ENCODE measurements around the gene LRRN2. TPM values are rescaled to one million over a fixed set of nuclear protein-coding genes. Genes with fewer than 3 reads are reported as not detected.
A peak's percentile ranks its signal among the peaks of the same experiment; 100 is the strongest.

LRRN2 gene
- total and polyA plus RNA-seq, 2 donors (not counting 1 experiment from before 2014, with no cell fraction given) = not detected

DNA sequence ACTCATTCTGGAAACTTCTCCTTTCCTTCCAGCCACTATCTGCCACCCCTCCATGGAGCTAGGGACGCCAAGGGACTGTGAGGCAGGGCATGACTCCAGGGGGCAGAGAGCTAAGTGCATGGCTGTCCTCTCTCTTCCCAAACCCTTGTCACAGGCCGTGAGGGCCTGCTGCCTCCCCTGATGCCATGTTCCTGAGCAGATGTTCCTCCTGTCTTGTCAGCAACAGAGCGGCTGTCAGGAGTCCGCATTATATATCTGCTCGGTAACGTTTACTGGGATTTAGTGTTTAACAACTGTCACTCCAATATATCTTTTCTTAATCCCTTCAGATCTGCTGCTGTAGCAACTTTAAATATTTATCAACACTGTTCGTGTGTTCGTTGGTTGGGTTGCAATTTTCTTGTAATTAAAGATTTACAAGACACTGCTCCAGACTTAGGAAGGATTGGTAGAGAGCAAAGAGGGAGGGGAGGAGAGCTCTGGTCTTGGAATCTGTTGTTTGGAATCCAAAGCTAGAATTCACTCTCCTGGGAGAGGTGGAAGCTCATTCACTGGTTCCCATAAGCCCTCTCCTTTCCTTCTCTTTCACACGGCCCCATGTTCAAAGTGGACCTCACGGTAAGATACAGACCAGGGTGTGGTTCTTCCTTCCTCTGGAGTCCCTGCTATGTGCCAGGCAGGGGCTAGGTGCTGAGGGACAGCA, 93.1 kb downstream of the LRRN2 start:
- Histone ChIP-seq H3K9ac (ENCODE audit: insufficient read depth, low read length) (no peak overlapping the region), H3K27me3 (ENCODE audit: control insufficient read depth, insufficient read depth, low read length) (no peaks in the 10 kb centered on the region), H3K4me3 (replicated peaks in 1 of 4; ENCODE audit: control extremely low read depth in 1 of 4, insufficient read depth in 1 of 4, low read depth in 3 of 4, low read length in 4 of 4) (no peak overlapping the region), H3K79me2 (ENCODE audit: control insufficient read depth, insufficient read depth, low read length) (no peaks in the 10 kb centered on the region), H3K36me3 (ENCODE audit: control insufficient read depth, insufficient read depth, low read length) (no peaks in the 10 kb centered on the region), H3K9me3 (ENCODE audit: control insufficient read depth, insufficient read depth, low read depth, low read length) (no peaks in the 10 kb centered on the region), H3K4me2 (ENCODE audit: extremely low read depth, insufficient read depth, low read length) (no peak overlapping the region), H3K4me1 (ENCODE audit: control insufficient read depth, extremely low read depth, insufficient read depth, low read length) (peaks cover 7% of the 10 kb centered on the region), H3K27ac (ENCODE audit: insufficient read depth, low read length) (no peak overlapping the region), H2AFZ (ENCODE audit: low read length) (no peak overlapping the region), H4K20me1 (ENCODE audit: control insufficient read depth, extremely low read depth, insufficient read depth, low read length) (no peaks in the 10 kb centered on the region)
- no peak for DNase-seq (ENCODE audit: low read depth in 2 of 2)
- TF ChIP-seq, protein P1, sequence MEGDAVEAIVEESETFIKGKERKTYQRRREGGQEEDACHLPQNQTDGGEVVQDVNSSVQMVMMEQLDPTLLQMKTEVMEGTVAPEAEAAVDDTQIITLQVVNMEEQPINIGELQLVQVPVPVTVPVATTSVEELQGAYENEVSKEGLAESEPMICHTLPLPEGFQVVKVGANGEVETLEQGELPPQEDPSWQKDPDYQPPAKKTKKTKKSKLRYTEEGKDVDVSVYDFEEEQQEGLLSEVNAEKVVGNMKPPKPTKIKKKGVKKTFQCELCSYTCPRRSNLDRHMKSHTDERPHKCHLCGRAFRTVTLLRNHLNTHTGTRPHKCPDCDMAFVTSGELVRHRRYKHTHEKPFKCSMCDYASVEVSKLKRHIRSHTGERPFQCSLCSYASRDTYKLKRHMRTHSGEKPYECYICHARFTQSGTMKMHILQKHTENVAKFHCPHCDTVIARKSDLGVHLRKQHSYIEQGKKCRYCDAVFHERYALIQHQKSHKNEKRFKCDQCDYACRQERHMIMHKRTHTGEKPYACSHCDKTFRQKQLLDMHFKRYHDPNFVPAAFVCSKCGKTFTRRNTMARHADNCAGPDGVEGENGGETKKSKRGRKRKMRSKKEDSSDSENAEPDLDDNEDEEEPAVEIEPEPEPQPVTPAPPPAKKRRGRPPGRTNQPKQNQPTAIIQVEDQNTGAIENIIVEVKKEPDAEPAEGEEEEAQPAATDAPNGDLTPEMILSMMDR (conservative IDR thresholded peaks at IDR 0.05 in 1 of 2, IDR thresholded peaks at IDR 0.05 in 1 of 2; ENCODE audit: low read depth in 1 of 2, low read length in 2 of 2) = no peak
- no peak for TF ChIP-seq EZH2 (IDR thresholded peaks at IDR 0.05; ENCODE audit: low read length, missing control alignments)

DNA sequence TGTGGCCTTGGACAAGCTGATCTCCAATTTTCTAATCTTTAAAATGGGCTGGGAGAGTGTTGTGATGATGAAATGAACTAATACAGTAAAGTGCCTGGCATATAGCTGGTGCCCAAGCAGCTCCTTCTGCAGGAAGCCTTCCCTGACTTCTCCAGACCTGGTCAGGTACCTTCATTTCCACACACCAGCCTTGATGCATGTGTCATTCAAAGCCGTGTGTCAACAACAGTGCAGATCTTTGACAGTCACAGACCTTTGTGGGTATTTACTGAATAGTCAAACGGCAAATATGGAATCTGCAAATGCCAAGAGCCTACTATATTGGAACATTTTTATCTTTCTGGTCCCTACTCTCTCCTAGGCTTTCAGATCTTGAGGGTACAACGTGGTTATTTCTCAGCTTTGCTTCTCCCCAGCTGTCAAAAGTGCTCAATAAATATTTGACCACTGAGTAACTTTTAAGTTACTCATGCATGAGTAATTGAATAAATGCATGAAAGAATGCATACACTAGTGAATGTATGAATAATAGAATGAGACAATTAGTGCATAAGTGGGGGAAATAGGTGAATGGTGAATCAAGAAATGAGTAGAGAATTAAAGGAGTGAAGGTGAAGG, 94.0 kb downstream of the LRRN2 start:
- H3K9me3 ChIP-seq (ENCODE audit: control insufficient read depth, insufficient read depth, low read depth, low read length) = no peaks in the 10 kb centered on the region
- no peak overlapping the region for H2AFZ ChIP-seq (ENCODE audit: low read length)
- peak overlapping the region; percentile 7 for H3K4me2 ChIP-seq (ENCODE audit: extremely low read depth, insufficient read depth, low read length)
- no peak for TF ChIP-seq EZH2 (IDR thresholded peaks at IDR 0.05; ENCODE audit: low read length, missing control alignments)
- TF ChIP-seq, protein P1 (conservative IDR thresholded peaks at IDR 0.05 in 1 of 2, IDR thresholded peaks at IDR 0.05 in 1 of 2; ENCODE audit: low read depth in 1 of 2, low read length in 2 of 2) = no peak
- no peak overlapping the region for H3K4me3 ChIP-seq (replicated peaks in 1 of 4; ENCODE audit: control extremely low read depth in 1 of 4, insufficient read depth in 1 of 4, low read depth in 3 of 4, low read length in 4 of 4)
- peaks cover 7% of the 10 kb centered on the region for H3K4me1 ChIP-seq (ENCODE audit: control insufficient read depth, extremely low read depth, insufficient read depth, low read length)
- no peaks in the 10 kb centered on the region for H3K27me3 ChIP-seq (ENCODE audit: control insufficient read depth, insufficient read depth, low read length)
- H3K9ac ChIP-seq (ENCODE audit: insufficient read depth, low read length) = no peak overlapping the region
- no peaks in the 10 kb centered on the region for H3K79me2 ChIP-seq (ENCODE audit: control insufficient read depth, insufficient read depth, low read length)
- DNase-seq (ENCODE audit: low read depth in 2 of 2) = peak; percentile 47 to 71
- H3K27ac ChIP-seq (ENCODE audit: insufficient read depth, low read length) = no peak overlapping the region
- H4K20me1 ChIP-seq (ENCODE audit: control insufficient read depth, extremely low read depth, insufficient read depth, low read length) = no peaks in the 10 kb centered on the region
- no peaks in the 10 kb centered on the region for H3K36me3 ChIP-seq (ENCODE audit: control insufficient read depth, insufficient read depth, low read length)

DNA sequence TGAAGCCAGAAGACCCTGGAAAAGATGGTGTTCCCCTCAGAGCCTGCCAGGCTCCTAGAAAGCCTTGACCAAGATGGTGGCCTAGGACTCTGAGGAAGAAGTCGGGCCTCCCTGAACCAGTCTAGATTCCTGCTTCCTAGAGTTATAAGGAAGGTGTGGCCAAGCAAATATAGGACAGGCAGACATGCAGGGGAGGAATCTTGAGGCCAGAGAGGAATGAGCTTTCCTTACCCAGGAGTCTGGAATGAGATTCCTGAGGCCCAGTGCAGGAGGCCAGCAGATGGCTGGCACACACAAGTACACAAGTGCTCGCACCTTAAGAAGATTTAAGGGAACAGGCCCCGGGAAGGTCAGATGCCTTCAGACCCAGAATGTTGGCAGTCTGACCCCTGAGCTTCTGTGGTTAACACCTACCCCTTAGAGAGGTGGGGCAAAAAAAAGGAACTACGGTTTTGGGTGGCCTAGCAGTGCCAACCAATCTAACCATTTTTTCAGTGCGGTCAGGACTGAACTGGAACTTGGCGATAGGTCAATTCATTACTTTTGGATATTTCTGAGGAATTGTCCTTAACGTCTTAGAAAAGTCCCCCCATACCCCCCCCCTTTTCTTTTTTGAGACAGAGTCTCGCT, 96.0 kb downstream of the LRRN2 start:
- H3K9ac ChIP-seq (ENCODE audit: insufficient read depth, low read length) = no peak overlapping the region
- H3K27ac ChIP-seq (ENCODE audit: insufficient read depth, low read length) = no peak overlapping the region
- H3K79me2 ChIP-seq (ENCODE audit: control insufficient read depth, insufficient read depth, low read length) = no peaks in the 10 kb centered on the region
- H2AFZ ChIP-seq (ENCODE audit: low read length) = no peak overlapping the region
- no peaks in the 10 kb centered on the region for H3K27me3 ChIP-seq (ENCODE audit: control insufficient read depth, insufficient read depth, low read length)
- H3K4me1 ChIP-seq (ENCODE audit: control insufficient read depth, extremely low read depth, insufficient read depth, low read length) = peaks cover 7% of the 10 kb centered on the region
- peak in 1 of 2 donors; percentile 66 for DNase-seq (ENCODE audit: low read depth in 2 of 2)
- H3K4me3 ChIP-seq (replicated peaks in 1 of 4; ENCODE audit: control extremely low read depth in 1 of 4, insufficient read depth in 1 of 4, low read depth in 3 of 4, low read length in 4 of 4) = no peak overlapping the region
- no peak for TF ChIP-seq EZH2 (IDR thresholded peaks at IDR 0.05; ENCODE audit: low read length, missing control alignments)
- TF ChIP-seq, protein P1 (conservative IDR thresholded peaks at IDR 0.05 in 1 of 2, IDR thresholded peaks at IDR 0.05 in 1 of 2; ENCODE audit: low read depth in 1 of 2, low read length in 2 of 2) = no peak
- H3K36me3 ChIP-seq (ENCODE audit: control insufficient read depth, insufficient read depth, low read length) = no peaks in the 10 kb centered on the region
- no peaks in the 10 kb centered on the region for H3K9me3 ChIP-seq (ENCODE audit: control insufficient read depth, insufficient read depth, low read depth, low read length)
- H3K4me2 ChIP-seq (ENCODE audit: extremely low read depth, insufficient read depth, low read length) = no peak overlapping the region
- H4K20me1 ChIP-seq (ENCODE audit: control insufficient read depth, extremely low read depth, insufficient read depth, low read length) = no peaks in the 10 kb centered on the region
